Thoracic aorta (tissue), 2 donors: ENCODE data around the gene UACA. TPM values are rescaled to one million over a fixed set of nuclear protein-coding genes. Genes with fewer than 3 reads are reported as not detected.

ENCODE experiments used
- ATAC-seq: fragments of 150-250 bp; one replicate; pipeline ENCODE4 v1.8.0; 2017; ENCODE audit warnings: low read depth; ENCODE audit not compliant: insufficient number of reproducible peaks, low FRiP score
- DNase-seq: peaks from one replicate; pipeline ENCODE4 v3.0.0-alpha.2; 2020; ENCODE audit warnings: low spot score
- H3K27ac ChIP-seq, 2 donors: fragments of 200-600 bp; sonication (generic); 1 replicate in 1 of 2; 2 replicates in 1 of 2; pipeline ENCODE4 v1.5.1; 2016; ENCODE audit warnings: mild to moderate bottlenecking in 2 of 2, moderate library complexity in 2 of 2
- H3K27me3 ChIP-seq: fragments of 200-600 bp; sonication (generic); replicated peaks from 2 replicates; pipeline ENCODE4 v1.6.0; 2016; ENCODE audit warnings: mild to moderate bottlenecking; ENCODE audit not compliant: insufficient read depth
- H3K36me3 ChIP-seq: fragments of 200-600 bp; sonication (generic); one replicate; pipeline ENCODE4 v1.5.1; 2016
- H3K4me1 ChIP-seq, 2 donors: fragments of 200-600 bp; sonication (generic); 1 replicate in 1 of 2; 2 replicates in 1 of 2; pipeline versions ENCODE4 v1.5.1 to v1.6.0; 2016; ENCODE audit warnings: low read depth in 2 of 2, mild to moderate bottlenecking in 1 of 2; ENCODE audit not compliant: control insufficient read depth in 1 of 2
- H3K4me3 ChIP-seq: fragments of 200-600 bp; sonication (generic); 2 replicates; pipeline ENCODE4 v1.5.1; 2016; ENCODE audit warnings: mild to moderate bottlenecking
- H3K9me3 ChIP-seq: fragments of 200-600 bp; sonication (generic); 2 replicates; pipeline ENCODE4 v1.5.1; 2016
- CTCF ChIP-seq: fragments of 200-600 bp; sonication (generic); IDR thresholded peaks from one replicate; pipeline ENCODE4 v1.5.1; 2019; ENCODE audit warnings: antibody characterized with exemption
- total RNA-seq, 2 donors: library from RNA; depleted of rRNA; stranded (reverse); fragments of >200 nt; gene quantifications; one replicate each; pipeline versions ENCODE4 v1.1.0 to v1.2.3, GENCODE V29; 2016

Gene UACA
- total RNA-seq, 2 donors from 2014 or later = 107 to 118 TPM

DNA sequence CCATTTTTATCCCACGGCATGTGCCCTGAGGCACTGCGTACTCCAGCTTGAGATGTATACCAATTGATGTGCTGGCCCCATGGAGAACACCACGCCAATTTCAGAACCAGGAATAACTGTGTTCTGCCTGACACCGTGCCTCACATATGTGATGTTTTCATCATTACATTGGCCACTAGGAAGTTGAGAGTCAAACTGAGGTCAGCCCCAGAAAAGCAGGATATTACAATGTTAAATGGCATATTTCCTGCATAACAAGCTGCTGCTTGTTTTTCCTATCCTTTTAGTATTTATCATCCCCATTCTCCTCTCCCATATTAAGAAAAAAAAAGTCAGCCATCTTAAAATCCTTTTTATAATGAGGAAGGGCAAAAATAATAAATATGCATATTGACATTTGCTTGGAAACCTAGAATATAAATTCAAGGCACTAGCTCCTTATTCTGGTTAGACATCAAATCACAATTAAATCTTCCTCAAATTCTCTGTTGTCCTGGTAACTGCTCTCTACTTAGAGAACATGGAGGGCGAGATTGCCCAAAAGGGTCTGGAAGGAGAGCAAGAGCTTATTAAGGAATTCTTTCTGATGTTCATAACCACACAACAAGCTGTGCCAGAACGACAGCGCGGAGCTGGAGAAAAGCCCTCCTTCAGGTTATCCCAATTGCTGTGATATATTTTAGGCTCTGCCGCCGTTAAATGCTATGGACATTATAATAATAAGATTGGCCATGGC lies 112.6 kb downstream of the UACA start:
- peaks cover 8% of the 10 kb centered on the region for H3K36me3 ChIP-seq
- H3K9me3 ChIP-seq = no peaks in the 10 kb centered on the region
- H3K27me3 ChIP-seq = no peaks in the 10 kb centered on the region
- DNase-seq (no peak), ATAC-seq (no peak)
- no peak for TF ChIP-seq CTCF
- H3K4me1 ChIP-seq = peaks cover 9 to 24% of the 10 kb centered on the region in 2 donors
- no peak overlapping the region for H3K27ac ChIP-seq
- H3K4me3 ChIP-seq = no peak overlapping the region

GRCh38 chr15:70647396-70647795 lies 116.0 kb downstream of the UACA start:
- no peak for DNase-seq
- TF ChIP-seq CTCF = no peak
- Histone ChIP-seq H3K27ac (no peak overlapping the region), H3K36me3 (peaks cover 4% of the 10 kb centered on the region), H3K4me1 (peaks cover 9 to 31% of the 10 kb centered on the region in 2 donors), H3K9me3 (no peaks in the 10 kb centered on the region), H3K4me3 (no peak overlapping the region), H3K27me3 (no peaks in the 10 kb centered on the region)
- ATAC-seq = no peak

- no peak overlapping the region for H3K27ac ChIP-seq
- H3K9me3 ChIP-seq = no peaks in the 10 kb centered on the region
- no peak overlapping the region for H3K4me3 ChIP-seq
- ATAC-seq = no peak
- TF ChIP-seq CTCF = no peak
- peaks cover 9 to 31% of the 10 kb centered on the region in 2 donors for H3K4me1 ChIP-seq
- no peak for DNase-seq
- peaks cover 3% of the 10 kb centered on the region for H3K36me3 ChIP-seq
- no peaks in the 10 kb centered on the region for H3K27me3 ChIP-seq
Observed at GRCh38 chr15:70646169-70646568, 117.2 kb downstream of the UACA start.

GRCh38 chr15:70643783-70644125 lies 119.6 kb downstream of the UACA start:
- Histone ChIP-seq H3K27me3 (no peaks in the 10 kb centered on the region), H3K4me1 (peaks cover 9 to 26% of the 10 kb centered on the region in 2 donors), H3K4me3 (no peak overlapping the region), H3K9me3 (no peaks in the 10 kb centered on the region), H3K36me3 (peaks cover 6% of the 10 kb centered on the region), H3K27ac (no peak overlapping the region)
- DNase-seq (no peak), ATAC-seq (no peak)
- TF ChIP-seq CTCF = no peak

DNA sequence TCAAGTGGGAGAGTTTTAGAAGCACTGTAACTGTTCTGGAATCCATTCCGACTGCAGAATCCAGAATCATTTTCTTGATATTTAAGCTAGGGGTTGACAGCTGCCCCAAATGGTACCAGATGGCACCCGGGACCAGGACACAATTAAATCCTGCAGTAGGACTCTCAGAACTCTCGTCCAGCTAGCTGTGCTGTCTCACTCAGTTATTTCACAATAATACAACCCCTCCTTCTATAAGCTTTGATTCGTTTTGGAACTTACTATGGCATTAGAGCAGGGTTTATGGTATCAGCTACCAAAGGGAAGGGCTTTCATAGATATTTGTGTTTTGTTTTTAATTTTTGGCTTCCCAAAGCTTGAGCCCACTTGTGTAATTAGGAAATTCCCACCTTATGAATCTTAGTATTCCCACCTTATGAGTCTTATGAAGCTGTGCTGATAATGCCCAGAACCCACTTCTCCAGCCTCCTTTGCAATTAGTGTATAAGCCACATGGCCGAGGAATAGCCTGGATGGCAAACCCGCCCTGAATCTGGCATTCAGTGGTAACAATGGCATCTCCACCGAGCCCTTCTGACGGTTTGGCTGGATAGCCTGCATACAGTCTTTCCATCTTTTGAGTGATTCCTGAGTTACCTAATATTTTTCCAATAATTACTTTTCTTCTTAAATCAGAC lies 120.1 kb downstream of the UACA start:
- no peak overlapping the region for H3K27ac ChIP-seq
- ATAC-seq (no peak), DNase-seq (no peak)

More for the DNA sequence above, 120.1 kb downstream of the UACA start:
- Histone ChIP-seq H3K4me1 (peaks cover 9 to 26% of the 10 kb centered on the region in 2 donors), H3K36me3 (peaks cover 6% of the 10 kb centered on the region), H3K27me3 (no peaks in the 10 kb centered on the region), H3K9me3 (no peaks in the 10 kb centered on the region), H3K4me3 (no peak overlapping the region)
- no peak for TF ChIP-seq CTCF
